K562 (cell line): ENCODE measurements around the gene AIG1. TPM values are rescaled to one million over a fixed set of nuclear protein-coding genes. Genes with fewer than 3 reads are reported as not detected.

Experiments
- ATAC-seq: fragments of 200-7000 bp; cut with Tn5 transposase; 3 replicates; pipeline ENCODE4 v1.9.1; 2020; ENCODE audit warnings: moderate library complexity
- BruUV-seq: library from RNA; stranded (reverse); fragments of 400-500 nt; replicated peaks from 2 replicates; lab custom pipeline; 2021; lab: Mats Ljungman, UMichigan
- CTCF ChIA-PET: fragments of 300-600 bp; formaldehyde crosslinking; extraction: SDS; loops from one replicate; lab custom pipeline; 2021; ENCODE audit warnings: low intra/inter-chr PET ratio; lab: Yijun Ruan, JAX
- POLR2A ChIA-PET: fragments of 300-600, 350-650 bp; sonication (Branson Sonifier 250); formaldehyde crosslinking; extraction: SDS; loops from one replicate; lab custom pipeline; 2021; ENCODE audit warnings: antibody characterized with exemption, inconsistent platforms; lab: Yijun Ruan, JAX
- DNase-seq, 4 experiments: peaks; one replicate each; pipeline versions ENCODE4 v3.0.0 to v3.0.0-alpha.2; 2011 to 2018; ENCODE audit warnings: low spot score in 3 of 4, mixed read lengths in 3 of 4; ENCODE audit errors: extremely low read depth in 1 of 4
- FAIRE-seq: peaks from 2 replicates; lab custom pipeline; 2011; peaks lifted over from hg19 to GRCh38; lab: Jason Lieb, UNC
- H2AFZ ChIP-seq: 2 replicates; pipeline ENCODE4 v1.6.0; 2011; ENCODE audit warnings: low read depth, low read length, control low read depth, inconsistent platforms
- H3K27ac ChIP-seq: fragments of 200-600 bp; 3 replicates; pipeline ENCODE4 v1.8.0; 2011; ENCODE audit warnings: low read depth, mild to moderate bottlenecking, control low read depth, inconsistent platforms, low read length, moderate library complexity, mixed read lengths; ENCODE audit errors: extremely low read depth
- H3K27me3 ChIP-seq, 2 experiments: fragments of 300-600 bp in 1 of 2; 2 replicates in 1 of 2; 3 replicates in 1 of 2; pipeline versions ENCODE4 v1.6.0 to v1.8.0; 2011; ENCODE audit warnings: inconsistent platforms in 2 of 2, low read length in 2 of 2, mild to moderate bottlenecking in 1 of 2, mixed read lengths in 1 of 2, moderate library complexity in 1 of 2; ENCODE audit not compliant: control insufficient read depth in 2 of 2, insufficient read depth in 2 of 2
- H3K36me3 ChIP-seq: fragments of 300-600 bp; 3 replicates; pipeline ENCODE4 v1.8.0; 2011; ENCODE audit warnings: mild to moderate bottlenecking, low read length, inconsistent platforms; ENCODE audit not compliant: control insufficient read depth, insufficient read depth
- H3K4me1 ChIP-seq, 2 experiments: fragments of 200-600 bp in 1 of 2; replicated peaks in 1 of 2; 2 replicates in 1 of 2; 3 replicates in 1 of 2; pipeline versions ENCODE4 v1.5.1 to v1.8.0; 2011; ENCODE audit warnings: inconsistent platforms in 2 of 2, low read length in 2 of 2, mild to moderate bottlenecking in 1 of 2, mixed read lengths in 1 of 2, moderate library complexity in 1 of 2; ENCODE audit not compliant: control insufficient read depth in 2 of 2, insufficient read depth in 2 of 2
- H3K4me2 ChIP-seq: 2 replicates; pipeline ENCODE4 v1.6.1; 2011; ENCODE audit warnings: low read length, control low read depth, inconsistent platforms, mixed read lengths; ENCODE audit not compliant: insufficient read depth
- H3K4me3 ChIP-seq: fragments of 200-600 bp; sonication (generic), shearing (Covaris generic); 2 replicates; pipeline ENCODE4 v1.5.1; 2016; ENCODE audit warnings: control low read depth, inconsistent platforms
- H3K79me2 ChIP-seq: fragments of 200-600 bp; 3 replicates; pipeline ENCODE4 v1.8.0; 2011; ENCODE audit warnings: low read length, inconsistent platforms; ENCODE audit not compliant: control insufficient read depth, insufficient read depth
- H3K9ac ChIP-seq, 2 experiments: 2 replicates each; pipeline versions ENCODE4 v1.6.0 to v1.6.1; 2011; ENCODE audit warnings: low read depth in 2 of 2, low read length in 2 of 2, control low read depth in 1 of 2, inconsistent platforms in 1 of 2, mild to moderate bottlenecking in 1 of 2, mixed read lengths in 1 of 2; ENCODE audit not compliant: insufficient read depth in 1 of 2
- H3K9me1 ChIP-seq: one replicate; pipeline ENCODE4 v1.6.0; 2011; ENCODE audit warnings: inconsistent platforms, mild to moderate bottlenecking, low read length, moderate library complexity; ENCODE audit not compliant: control insufficient read depth, insufficient read depth
- H3K9me3 ChIP-seq: replicated peaks from 2 replicates; pipeline ENCODE4 v1.5.1; 2011; ENCODE audit warnings: low read depth, low read length, inconsistent platforms; ENCODE audit not compliant: control insufficient read depth, insufficient read depth
- H4K20me1 ChIP-seq: replicated peaks from 2 replicates; pipeline ENCODE4 v1.6.1; 2011; ENCODE audit warnings: low read length, inconsistent platforms, mixed read lengths; ENCODE audit not compliant: control insufficient read depth, insufficient read depth
- BHLHE40 ChIP-seq: IDR thresholded peaks from 2 replicates; pipeline ENCODE4 v1.6.1; 2011; ENCODE audit warnings: low read length, improper control_type of control experiment
- ETV5 ChIP-seq: sonication (generic); formaldehyde crosslinking; IDR thresholded peaks from 2 replicates; pipeline ENCODE4 v1.4.0; 2020; ENCODE audit warnings: low read depth, mild to moderate bottlenecking, missing genetic modification reagents
- HEY1 ChIP-seq: fragments of 250-450 bp; sonication (Bioruptor Pico); IDR thresholded peaks from 2 replicates; pipeline ENCODE4 v1.5.0; 2020; ENCODE audit warnings: mild to moderate bottlenecking, moderate library complexity, borderline replicate concordance
- HNRNPUL1 ChIP-seq: fragments of 200-400 bp; formaldehyde crosslinking; IDR thresholded peaks from 2 replicates; pipeline ENCODE4 v1.6.1; 2017; ENCODE audit warnings: low read length
- JUND ChIP-seq, 2 experiments: IDR thresholded peaks; 2 replicates in 1 of 2; 3 replicates in 1 of 2; pipeline ENCODE4 v1.6.1; 2011; ENCODE audit warnings: borderline replicate concordance in 2 of 2, low read depth in 2 of 2, low read length in 2 of 2, improper control_type of control experiment in 1 of 2, missing biosample characterization in 1 of 2, missing genetic modification characterization in 1 of 2, missing genetic modification reagents in 1 of 2
- KDM1A ChIP-seq, 2 experiments: fragments of 450-650 bp; IDR thresholded peaks; 2 replicates each; pipeline ENCODE4 v1.6.1; 2016; ENCODE audit warnings: mild to moderate bottlenecking in 2 of 2
- NR2C1 ChIP-seq, 2 experiments: fragments of 450-650 bp; IDR thresholded peaks; 2 replicates each; pipeline ENCODE4 v1.6.1; 2017; ENCODE audit warnings: mild to moderate bottlenecking in 2 of 2, antibody characterized with exemption in 1 of 2, inconsistent platforms in 1 of 2, missing compliant biosample characterization in 1 of 2, missing genetic modification characterization in 1 of 2
- PTRF ChIP-seq: fragments of 450-650 bp; IDR thresholded peaks from 2 replicates; pipeline ENCODE4 v1.6.1; 2016; ENCODE audit warnings: mild to moderate bottlenecking, missing genetic modification characterization, missing compliant biosample characterization
- SIN3B ChIP-seq: fragments of 450-650 bp; IDR thresholded peaks from 2 replicates; pipeline ENCODE4 v1.6.1; 2017; ENCODE audit warnings: low read depth, mild to moderate bottlenecking, moderate library complexity
- SMARCB1 ChIP-seq: IDR thresholded peaks from 2 replicates; pipeline ENCODE4 v1.6.1; 2011; ENCODE audit warnings: improper control_type of control experiment, low read depth; ENCODE audit not compliant: insufficient read length
- ZNF12 ChIP-seq: sonication (generic); formaldehyde crosslinking; IDR thresholded peaks from 2 replicates; pipeline ENCODE4 v1.4.0; 2020; ENCODE audit warnings: mild to moderate bottlenecking, missing genetic modification reagents
- ZNF212 ChIP-seq: fragments of 450-650 bp; formaldehyde crosslinking; IDR thresholded peaks from 2 replicates; pipeline ENCODE4 v1.4.0; 2020; ENCODE audit warnings: mild to moderate bottlenecking
- ZNF232 ChIP-seq: sonication (generic); formaldehyde crosslinking; IDR thresholded peaks from 2 replicates; pipeline ENCODE4 v1.8.0; 2022; ENCODE audit warnings: mild to moderate bottlenecking, missing genetic modification reagents
- ZNF436 ChIP-seq: fragments of 250-450, 450-650 bp; sonication (Bioruptor Pico); formaldehyde crosslinking; IDR thresholded peaks from 2 replicates; pipeline ENCODE4 v1.7.0; 2020; ENCODE audit warnings: mild to moderate bottlenecking
- WGBS: fragments of 100-300 bp; shearing (Covaris generic); methylation state at CpG from one replicate; pipeline ENCODE4 v1.1.6; 2016; ENCODE audit warnings: low coverage, mixed read lengths; ENCODE audit not compliant: insufficient coverage; ENCODE audit errors: missing lambda C conversion rate; 5-methylcytosine and 5-hydroxymethylcytosine counted together
- in situ Hi-C: fragments of 300-500 bp; cut with MboI; formaldehyde crosslinking; loops from 4 replicates; pipeline ENCODE4 v1.15.0; 2018; ENCODE audit warnings: inconsistent platforms, mixed read lengths
- intact Hi-C: fragments of 100-400 bp; cut with micrococcal nuclease; formaldehyde crosslinking; loops from 2 replicates; pipeline ENCODE4 v1.14.2; 2022
- polyA plus RNA-seq, 8 experiments: library from polyadenylated mRNA; depleted of rRNA in 4 of 8; stranded (reverse) in 5 of 8; unstranded in 3 of 8; fragments of >200 nt; fragmentation: Nextera tagmentation in 2 of 8; fragmentation: Illumina TruSeq in 1 of 8; extraction: Ambion mirVana in 2 of 8; extraction: Trizol in 1 of 8; gene quantifications; 2 replicates each; pipeline versions ENCODE4 v1.2.1 to v1.2.3, GENCODE V29; 2011 to 2014; ENCODE audit warnings: inconsistent platforms in 1 of 8, missing spikeins in 1 of 8
- total RNA-seq, 7 experiments: library from RNA; depleted of rRNA in 6 of 7; stranded (reverse); fragments of >200 nt in 6 of 7; fragmentation: Illumina TruSeq in 2 of 7; extraction: Trizol in 2 of 7; gene quantifications; 2 replicates each; pipeline versions ENCODE4 v1.2.1 to v1.2.3, GENCODE V29; 2011 to 2021; ENCODE audit warnings: low replicate concordance in 1 of 7
- TF ChIP-seq, protein P1 (sequence below), 2 experiments: fragments of 450-650 bp in 1 of 2; sonication (generic) in 1 of 2; formaldehyde crosslinking in 1 of 2; IDR thresholded peaks in 1 of 2; conservative IDR thresholded peaks in 1 of 2; 2 replicates each; pipeline versions ENCODE4 v1.6.1 to v1.8.1; 2016 to 2023; ENCODE audit warnings: mild to moderate bottlenecking in 2 of 2, moderate library complexity in 2 of 2, inconsistent platforms in 1 of 2, missing genetic modification reagents in 1 of 2

AIG1 gene
- total and polyA plus RNA-seq, 9 of the 15 experiments (the other 6 are each of a cell fraction or from before 2014, with no cell fraction given): 74.8 to 333 (median 127) TPM

DNA sequence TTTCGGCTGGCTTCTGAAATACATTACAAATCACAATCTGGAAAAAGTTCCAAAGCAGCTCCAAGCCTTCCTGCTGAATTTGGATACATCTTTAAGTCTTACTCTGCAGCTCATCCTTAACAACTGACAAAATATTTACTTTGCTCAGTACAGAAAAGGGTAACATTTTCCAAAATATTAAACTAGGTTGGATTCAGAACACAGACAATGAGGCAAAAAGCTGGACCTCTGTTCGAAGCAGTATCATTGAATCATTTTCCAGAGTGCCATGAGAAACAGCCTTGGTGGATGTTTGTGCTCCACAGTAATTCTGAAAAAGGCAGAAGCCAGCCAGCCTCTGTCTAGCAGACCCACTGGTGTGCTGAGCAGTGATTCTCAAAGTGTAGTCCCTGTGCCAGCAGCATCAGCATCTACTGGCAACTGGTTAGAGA, 162.1 kb downstream of the AIG1 start:
- H4K20me1 ChIP-seq: no peaks in the 10 kb centered on the region
- ATAC-seq (no peak), DNase-seq (no peak), FAIRE-seq (no peak)
- H3K4me2 ChIP-seq: no peak overlapping the region
- no peak overlapping the region for H2AFZ ChIP-seq
- WGBS: 77% methylated on average over 2 of the region's 2 CpGs
- TF ChIP-seq SMARCB1 (no peak), SIN3B (no peak), KDM1A (IDR thresholded peaks at IDR 0.05) (no peak), ZNF436 (CRISPR knock-in tag) (no peak), ETV5 (CRISPR knock-in tag) (no peak), ZNF12 (CRISPR knock-in tag) (no peak)
- no peak overlapping the region for H3K9ac ChIP-seq
- no peaks in the 10 kb centered on the region for H3K9me1 ChIP-seq
- H3K27me3 ChIP-seq: no peaks in the 10 kb centered on the region
- H3K36me3 ChIP-seq: peaks cover 82% of the 10 kb centered on the region
- H3K4me1 ChIP-seq: peaks cover 4 to 8% of the 10 kb centered on the region in 2 experiments; a peak in 3 of 5 replicates
- BruUV-seq: no TSS peak
- no peak overlapping the region for H3K4me3 ChIP-seq
- POLR2A ChIA-PET: interaction anchor here (0.5 to 1.1 kb wide), 2 partner anchors 10 to 153 kb away, joined by 3 read pairs; no protein-coding TSS in a partner anchor
- no peaks in the 10 kb centered on the region for H3K9me3 ChIP-seq
- CTCF ChIA-PET: no interaction called here
- no peaks in the 10 kb centered on the region for H3K79me2 ChIP-seq
- intact Hi-C loops (no loop called here), in situ Hi-C loops (no loop called here)
- H3K27ac ChIP-seq: no peak overlapping the region

DNA sequence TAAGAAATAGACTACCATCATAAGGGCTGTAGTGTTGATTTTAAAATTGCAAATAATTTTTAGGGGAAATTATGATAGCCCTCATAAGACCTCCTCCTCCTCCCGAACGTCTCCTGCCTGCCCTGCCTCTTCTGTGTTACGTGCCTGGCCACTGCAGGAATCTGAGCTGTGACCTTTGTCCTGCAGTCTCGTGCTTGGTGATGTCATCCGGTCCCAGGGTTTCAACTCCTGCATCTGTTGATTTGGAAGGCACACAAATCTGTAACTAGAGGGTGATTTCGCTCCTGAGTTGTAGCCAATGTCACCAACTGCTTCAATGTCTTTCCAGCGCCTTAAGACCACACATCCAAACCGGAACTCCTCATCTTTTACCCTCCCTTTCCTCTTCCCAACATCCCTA, 163.2 kb downstream of the AIG1 start:
- no peak overlapping the region for H3K4me2 ChIP-seq
- ATAC-seq: no peak; the same call in 2 of the 3 replicates
- DNase-seq: no peak
- TF ChIP-seq BHLHE40 (peak; percentile 65; the same call in 1 of the 2 replicates), HEY1 (CRISPR knock-in tag) (no peak), ZNF212 (CRISPR knock-in tag) (no peak), NR2C1 (IDR thresholded peaks at IDR 0.05) (no peak), NR2C1 (tag; IDR thresholded peaks at IDR 0.05) (peak; percentile 74), HNRNPUL1 (no peak), ZNF232 (CRISPR knock-in tag) (no peak), JUND (IDR thresholded peaks at IDR 0.05; ENCODE audit: borderline replicate concordance, low read depth, low read length) (peak; percentile 30; the same call in 1 of the 2 replicates), JUND (tag; IDR thresholded peaks at IDR 0.05; ENCODE audit: borderline replicate concordance, low read depth, low read length) (no peak), PTRF (tag) (no peak)
- TF ChIP-seq, protein P1, sequence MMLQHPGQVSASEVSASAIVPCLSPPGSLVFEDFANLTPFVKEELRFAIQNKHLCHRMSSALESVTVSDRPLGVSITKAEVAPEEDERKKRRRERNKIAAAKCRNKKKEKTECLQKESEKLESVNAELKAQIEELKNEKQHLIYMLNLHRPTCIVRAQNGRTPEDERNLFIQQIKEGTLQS (IDR thresholded peaks at IDR 0.05): peak; percentile 69
- TF ChIP-seq, protein P1 (CRISPR knock-in tag; conservative IDR thresholded peaks at IDR 0.05): no peak
- in situ Hi-C loops: no loop called here
- no peak overlapping the region for H3K9ac ChIP-seq
- H3K4me3 ChIP-seq: no peak overlapping the region
- no peak overlapping the region for H3K27ac ChIP-seq
- ChIA-PET POLR2A (interaction anchor here (0.6 kb wide), 1 partner anchor 1467 kb away, joined by 3 read pairs; no protein-coding TSS in a partner anchor), CTCF (no interaction called here)
- H3K4me1 ChIP-seq: peaks cover 8% of the 10 kb centered on the region in 2 experiments; a peak in 3 of 5 replicates
- H2AFZ ChIP-seq: no peak overlapping the region
- no TSS peak for BruUV-seq
- no peaks in the 10 kb centered on the region for H3K79me2 ChIP-seq
- no peaks in the 10 kb centered on the region for H3K27me3 ChIP-seq
- H3K9me1 ChIP-seq: no peaks in the 10 kb centered on the region
- no peaks in the 10 kb centered on the region for H4K20me1 ChIP-seq
- intact Hi-C loops: no loop called here
- H3K36me3 ChIP-seq: peaks cover 82% of the 10 kb centered on the region
- WGBS: 77% methylated on average over 8 of the region's 8 CpGs
- FAIRE-seq: no peak
- H3K9me3 ChIP-seq: no peaks in the 10 kb centered on the region
